Sigmoid colon (tissue), 4 donors: ENCODE measurements around the gene ZNF653.

ENCODE experiments used
- EP300 ChIP-seq, 4 donors: sonication (generic); formaldehyde crosslinking; IDR thresholded peaks; one replicate each; pipeline ENCODE4 v1.6.1; 2017; ENCODE audit warnings: antibody characterized with exemption in 4 of 4
- POLR2A ChIP-seq, 2 donors: fragments of 450-650 bp; IDR thresholded peaks; one replicate each; pipeline ENCODE4 v1.6.1; 2016; ENCODE audit warnings: antibody characterized with exemption in 2 of 2, mild to moderate bottlenecking in 2 of 2, moderate library complexity in 2 of 2

DNA sequence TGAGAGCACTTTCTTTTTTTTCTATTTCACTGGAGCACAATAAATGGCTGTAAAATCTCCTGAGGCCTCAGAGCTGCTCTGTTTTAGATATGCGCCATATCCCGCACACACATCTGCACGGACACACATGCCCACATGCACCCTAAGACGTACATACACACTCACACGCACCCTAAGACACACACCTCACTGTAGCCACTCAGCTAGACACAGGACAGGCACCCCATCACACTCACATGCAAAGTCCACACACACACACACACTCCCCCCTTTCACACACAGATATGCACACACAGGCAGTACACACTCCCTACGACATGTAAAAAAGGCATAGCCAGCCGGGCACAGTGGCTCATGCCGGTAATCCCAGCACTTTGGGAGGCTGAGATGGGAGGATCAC lies 44.6 kb upstream of the ZNF653 start:
- TF ChIP-seq EP300 (IDR thresholded peaks at IDR 0.05) (no peak), POLR2A (IDR thresholded peaks at IDR 0.05) (no peak)
